GM12874 (cell line): Measurements from ENCODE around the gene GTF3C5.

ENCODE experiments used
- CTCF ChIP-seq: IDR thresholded peaks from 2 replicates; pipeline ENCODE4 v1.5.1; 2011; ENCODE audit warnings: low read depth, mild to moderate bottlenecking, control low read depth, low read length, moderate library complexity; ENCODE audit not compliant: insufficient read depth

Gene GTF3C5

GRCh38 chr9:133080786-133081779 is 50.3 kb downstream of the GTF3C5 start:
- 0 out of 2 replicates have a peak, but pooled peaks have one; percentile 15 for TF ChIP-seq CTCF

DNA sequence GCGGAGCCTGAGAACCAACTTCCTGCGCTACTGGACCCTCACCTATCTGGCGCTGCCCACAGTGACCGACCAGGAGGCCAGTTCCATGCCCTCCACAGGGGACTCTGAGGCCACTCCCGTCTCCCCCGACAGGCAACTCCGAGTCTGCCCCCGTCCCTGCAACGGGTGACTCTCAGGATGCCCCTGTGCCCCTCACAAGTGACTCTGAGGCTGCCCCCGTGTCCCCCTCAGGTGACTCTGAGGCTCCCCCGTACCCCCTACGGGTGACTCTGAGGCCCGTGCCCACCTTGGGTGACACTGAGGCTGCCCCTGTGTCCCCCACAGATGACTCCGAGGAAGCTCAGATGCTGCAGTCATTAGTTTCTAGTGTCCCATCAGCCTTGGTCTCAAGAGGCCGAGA is 56.1 kb downstream of the GTF3C5 start:
- TF ChIP-seq CTCF: no peak

GRCh38 chr9:133087429-133088145 is 56.8 kb downstream of the GTF3C5 start:
- no peak for TF ChIP-seq CTCF

GRCh38 chr9:133088146-133088750 is 57.5 kb downstream of the GTF3C5 start:
- no peak for TF ChIP-seq CTCF

DNA sequence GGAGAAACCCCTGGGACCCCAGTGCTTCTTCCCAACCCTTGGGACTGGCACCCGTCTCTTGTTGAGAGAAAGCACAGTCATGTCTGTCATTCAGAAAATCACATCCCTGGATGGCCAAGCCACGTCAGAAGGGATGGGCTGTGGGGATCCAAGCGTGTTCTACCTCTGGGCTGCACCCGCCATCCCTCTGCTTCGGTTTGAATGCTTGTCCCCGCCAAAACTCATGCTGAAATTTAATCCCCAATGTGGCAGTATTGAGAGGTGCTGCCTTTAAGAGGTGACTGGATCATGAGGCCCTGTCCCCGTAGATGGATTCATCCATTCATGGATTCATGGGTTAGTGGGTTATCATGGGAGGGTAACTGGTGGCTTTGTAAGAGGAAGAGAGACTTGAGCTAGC is 58.0 kb downstream of the GTF3C5 start:
- no peak for TF ChIP-seq CTCF

DNA sequence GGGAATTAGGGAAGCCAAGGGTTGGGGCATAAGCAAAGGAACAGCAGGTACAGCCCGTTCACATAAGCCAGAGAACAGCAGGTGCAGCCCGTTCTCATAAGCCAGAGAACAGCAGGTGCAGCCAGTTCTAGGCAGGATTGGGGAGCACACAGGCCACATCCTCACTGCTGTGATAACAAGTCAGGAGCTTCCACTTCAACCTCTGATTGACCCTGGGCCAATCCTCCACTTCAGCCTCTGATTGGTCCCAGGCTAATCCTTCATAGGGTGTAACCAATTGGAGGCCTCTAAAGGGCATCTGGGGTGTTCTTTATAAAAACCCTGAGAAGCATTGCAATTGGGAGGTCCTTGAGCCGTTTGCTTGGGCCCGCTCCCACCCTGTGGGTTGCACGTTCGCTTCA is 58.5 kb downstream of the GTF3C5 start:
- TF ChIP-seq CTCF: no peak

DNA sequence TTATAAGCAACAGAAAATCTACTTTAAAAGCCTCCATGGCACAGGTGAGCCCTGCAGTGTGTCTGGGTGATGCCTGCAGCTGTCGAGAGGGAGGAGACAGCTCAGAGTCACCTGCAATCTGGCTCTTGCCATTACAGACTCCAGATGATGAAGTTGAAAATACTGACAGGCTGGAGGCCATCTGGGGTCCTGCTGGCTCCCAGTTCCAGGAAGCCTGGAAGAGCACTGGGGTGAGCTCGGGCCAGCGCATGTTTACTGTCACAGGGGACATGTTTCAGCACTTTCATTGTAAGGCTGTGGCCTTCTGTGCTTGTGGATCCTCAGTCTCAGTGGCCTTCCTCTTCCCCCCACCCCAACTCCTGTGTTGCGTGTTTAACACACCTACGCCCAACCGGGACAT is 59.4 kb downstream of the GTF3C5 start:
- no peak for TF ChIP-seq CTCF
